HEK293 (cell line): ENCODE measurements around the gene GPR161.

Experiments used
- ATF2 ChIP-seq: fragments of 450-650 bp; formaldehyde crosslinking; IDR thresholded peaks from 2 replicates; pipeline ENCODE4 v1.5.1; 2016; ENCODE audit warnings: missing biosample characterization, missing genetic modification characterization, low read depth
- BCL6B ChIP-seq: fragments of 450-650 bp; formaldehyde crosslinking; IDR thresholded peaks from 2 replicates; pipeline ENCODE4 v1.5.1; 2017; ENCODE audit warnings: missing biosample characterization, missing genetic modification characterization
- EGR2 ChIP-seq: fragments of 450-650 bp; formaldehyde crosslinking; IDR thresholded peaks from 2 replicates; pipeline ENCODE4 v1.5.1; 2016; ENCODE audit warnings: low read depth, missing biosample characterization, missing genetic modification characterization
- GLIS2 ChIP-seq: fragments of 450-650 bp; formaldehyde crosslinking; IDR thresholded peaks from 2 replicates; pipeline ENCODE4 v1.5.1; 2016; ENCODE audit warnings: missing biosample characterization, missing genetic modification characterization
- HOXA7 ChIP-seq: sonication (generic); formaldehyde crosslinking; IDR thresholded peaks from 2 replicates; pipeline ENCODE4 v1.8.1; 2022; ENCODE audit warnings: missing genetic modification reagents, borderline replicate concordance
- KLF7 ChIP-seq: fragments of 450-650 bp; formaldehyde crosslinking; IDR thresholded peaks from 2 replicates; pipeline ENCODE4 v1.5.1; 2016; ENCODE audit warnings: missing biosample characterization, missing genetic modification characterization, borderline replicate concordance
- KLF9 ChIP-seq: fragments of 450-650 bp; formaldehyde crosslinking; IDR thresholded peaks from 2 replicates; pipeline ENCODE4 v1.5.1; 2016; ENCODE audit warnings: missing biosample characterization, missing genetic modification characterization, low read depth
- PRDM2 ChIP-seq: fragments of 450-650 bp; formaldehyde crosslinking; IDR thresholded peaks from 2 replicates; pipeline ENCODE4 v1.5.1; 2016; ENCODE audit warnings: missing biosample characterization, missing genetic modification characterization, borderline replicate concordance
- REPIN1 ChIP-seq: fragments of 450-650 bp; formaldehyde crosslinking; IDR thresholded peaks from 2 replicates; pipeline ENCODE4 v1.5.1; 2017; ENCODE audit warnings: missing biosample characterization, missing genetic modification characterization, low read depth
- REST ChIP-seq: fragments of 450-650 bp; formaldehyde crosslinking; IDR thresholded peaks from 2 replicates; pipeline ENCODE4 v1.5.1; 2016; ENCODE audit warnings: missing biosample characterization, missing genetic modification characterization
- SP3 ChIP-seq: fragments of 450-650 bp; formaldehyde crosslinking; IDR thresholded peaks from 2 replicates; pipeline ENCODE4 v1.5.1; 2016; ENCODE audit warnings: missing biosample characterization, missing genetic modification characterization
- YY2 ChIP-seq: fragments of 450-650 bp; formaldehyde crosslinking; IDR thresholded peaks from 2 replicates; pipeline ENCODE4 v1.5.1; 2016; ENCODE audit warnings: missing biosample characterization, missing genetic modification characterization
- ZBTB17 ChIP-seq: fragments of 450-650 bp; formaldehyde crosslinking; IDR thresholded peaks from 2 replicates; pipeline ENCODE4 v1.5.1; 2016; ENCODE audit warnings: missing biosample characterization, missing genetic modification characterization
- ZBTB6 ChIP-seq: fragments of 450-650 bp; formaldehyde crosslinking; IDR thresholded peaks from 2 replicates; pipeline ENCODE4 v1.5.1; 2017; ENCODE audit warnings: missing biosample characterization, missing genetic modification characterization
- ZBTB8A ChIP-seq: fragments of 450-650 bp; formaldehyde crosslinking; IDR thresholded peaks from 2 replicates; pipeline ENCODE4 v1.5.1; 2016; ENCODE audit warnings: missing biosample characterization, missing genetic modification characterization
- ZNF112 ChIP-seq: fragments of 450-650 bp; formaldehyde crosslinking; IDR thresholded peaks from 2 replicates; pipeline ENCODE4 v1.5.0; 2017; ENCODE audit warnings: missing biosample characterization, missing genetic modification characterization
- ZNF174 ChIP-seq: fragments of 450-650 bp; formaldehyde crosslinking; IDR thresholded peaks from 2 replicates; pipeline ENCODE4 v1.5.0; 2017; ENCODE audit warnings: missing biosample characterization, mild to moderate bottlenecking, missing genetic modification characterization
- ZNF184 ChIP-seq: fragments of 450-650 bp; IDR thresholded peaks from 2 replicates; pipeline ENCODE4 v1.5.1; 2018; ENCODE audit warnings: missing biosample characterization, mild to moderate bottlenecking, missing genetic modification characterization
- ZNF324 ChIP-seq: fragments of 450-650 bp; formaldehyde crosslinking; IDR thresholded peaks from 2 replicates; pipeline ENCODE4 v1.5.1; 2016; ENCODE audit warnings: missing biosample characterization, missing genetic modification characterization
- ZNF404 ChIP-seq: fragments of 450-650 bp; formaldehyde crosslinking; IDR thresholded peaks from 2 replicates; pipeline ENCODE4 v1.5.1; 2017; ENCODE audit warnings: missing biosample characterization, missing genetic modification characterization
- ZNF416 ChIP-seq: fragments of 450-650 bp; formaldehyde crosslinking; IDR thresholded peaks from 2 replicates; pipeline ENCODE4 v1.5.1; 2016; ENCODE audit warnings: missing biosample characterization, missing genetic modification characterization
- ZNF529 ChIP-seq: fragments of 450-650 bp; formaldehyde crosslinking; IDR thresholded peaks from 2 replicates; pipeline ENCODE4 v1.5.1; 2017; ENCODE audit warnings: missing genetic modification characterization, missing biosample characterization; ENCODE audit not compliant: insufficient replicate concordance
- ZNF544 ChIP-seq: fragments of 450-650 bp; formaldehyde crosslinking; IDR thresholded peaks from 2 replicates; pipeline ENCODE4 v1.5.0; 2017; ENCODE audit warnings: missing biosample characterization, missing genetic modification characterization
- ZNF561 ChIP-seq: fragments of 450-650 bp; IDR thresholded peaks from 2 replicates; pipeline ENCODE4 v1.5.1; 2018; ENCODE audit warnings: missing biosample characterization, missing genetic modification characterization, borderline replicate concordance
- ZNF621 ChIP-seq: fragments of 450-650 bp; formaldehyde crosslinking; IDR thresholded peaks from 2 replicates; pipeline ENCODE4 v1.5.1; 2017; ENCODE audit warnings: missing biosample characterization, missing genetic modification characterization
- ZNF623 ChIP-seq: fragments of 450-650 bp; formaldehyde crosslinking; IDR thresholded peaks from 2 replicates; pipeline ENCODE4 v1.5.1; 2016; ENCODE audit warnings: missing biosample characterization, missing genetic modification characterization
- ZNF654 ChIP-seq: fragments of 450-650 bp; formaldehyde crosslinking; IDR thresholded peaks from 2 replicates; pipeline ENCODE4 v1.5.1; 2016; ENCODE audit warnings: low read depth, missing biosample characterization, missing genetic modification characterization

Gene GPR161

GRCh38 chr1:168136709-168137514 is at the start of gene GPR161 (continued):
- TF ChIP-seq ZNF112 (tag by site-specific recombination) (no peak), KLF9 (tag by site-specific recombination) (no peak), ZBTB17 (tag by site-specific recombination) (peak; percentile 93), EGR2 (tag by site-specific recombination) (no peak; the same call in 1 of the 2 replicates), ZNF184 (tag by site-specific recombination) (no peak), ZNF174 (tag by site-specific recombination) (no peak), REPIN1 (no peak), ZNF544 (tag by site-specific recombination) (no peak), ZBTB6 (tag by site-specific recombination) (no peak), ZNF529 (tag by site-specific recombination) (no peak), YY2 (tag by site-specific recombination) (no peak), REST (peak; percentile 43), ZNF654 (tag by site-specific recombination) (no peak), ZNF561 (no peak), ZNF324 (no peak), SP3 (tag by site-specific recombination) (peak; percentile 64), ZNF404 (tag by site-specific recombination) (no peak), ZNF416 (no peak), ZNF621 (tag by site-specific recombination) (no peak), GLIS2 (tag by site-specific recombination) (no peak), ATF2 (tag by site-specific recombination) (no peak), KLF7 (tag by site-specific recombination) (0 out of 2 replicates have a peak, but pooled peaks have one; percentile 54), ZNF623 (tag by site-specific recombination) (no peak), HOXA7 (no peak), BCL6B (tag by site-specific recombination) (no peak), PRDM2 (tag by site-specific recombination) (no peak), ZBTB8A (tag by site-specific recombination) (peak; percentile 98)
